GM18511 (cell line): ENCODE data around the gene PAH.

ENCODE experiments used
- ATAC-seq: cut with Tn5 transposase; IDR thresholded peaks from one replicate; pipeline ENCODE4 v1.9.1; 2021; ENCODE audit warnings: mild to moderate bottlenecking, moderate library complexity; ENCODE audit not compliant: unreplicated experiment

Gene PAH

DNA sequence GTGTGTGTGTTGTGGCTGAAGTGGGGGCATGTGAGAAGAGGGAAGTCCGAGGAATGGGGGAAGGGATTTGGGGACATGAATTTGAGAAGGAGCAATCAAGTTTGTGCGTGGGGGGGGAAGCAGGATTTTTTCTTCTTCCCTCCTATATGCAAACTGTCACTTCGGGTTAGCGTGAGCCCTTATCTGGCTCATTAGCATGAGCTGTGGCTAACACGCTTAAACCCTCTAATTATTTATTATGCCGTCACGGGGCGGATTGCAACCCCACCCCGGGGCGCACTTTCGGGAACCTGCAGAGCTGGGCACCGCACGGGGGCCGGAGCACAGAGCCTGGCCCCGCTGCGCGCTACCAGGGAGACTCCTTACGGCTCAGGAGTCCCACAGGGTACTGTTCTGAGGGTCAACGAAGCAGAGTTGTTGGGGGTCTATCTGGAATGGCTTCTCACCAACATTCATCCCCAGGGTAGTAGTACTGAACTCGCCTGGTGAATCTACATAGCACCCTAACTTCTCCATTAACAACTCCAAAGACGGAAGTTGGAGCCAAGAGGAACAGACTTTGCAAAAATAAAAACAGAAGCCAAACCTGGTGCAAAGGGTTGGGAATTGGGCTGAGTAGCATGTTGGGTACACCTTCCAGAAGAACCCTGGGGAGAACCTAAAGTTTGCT lies 34.0 kb upstream of the PAH start:
- ATAC-seq, result no peak

DNA sequence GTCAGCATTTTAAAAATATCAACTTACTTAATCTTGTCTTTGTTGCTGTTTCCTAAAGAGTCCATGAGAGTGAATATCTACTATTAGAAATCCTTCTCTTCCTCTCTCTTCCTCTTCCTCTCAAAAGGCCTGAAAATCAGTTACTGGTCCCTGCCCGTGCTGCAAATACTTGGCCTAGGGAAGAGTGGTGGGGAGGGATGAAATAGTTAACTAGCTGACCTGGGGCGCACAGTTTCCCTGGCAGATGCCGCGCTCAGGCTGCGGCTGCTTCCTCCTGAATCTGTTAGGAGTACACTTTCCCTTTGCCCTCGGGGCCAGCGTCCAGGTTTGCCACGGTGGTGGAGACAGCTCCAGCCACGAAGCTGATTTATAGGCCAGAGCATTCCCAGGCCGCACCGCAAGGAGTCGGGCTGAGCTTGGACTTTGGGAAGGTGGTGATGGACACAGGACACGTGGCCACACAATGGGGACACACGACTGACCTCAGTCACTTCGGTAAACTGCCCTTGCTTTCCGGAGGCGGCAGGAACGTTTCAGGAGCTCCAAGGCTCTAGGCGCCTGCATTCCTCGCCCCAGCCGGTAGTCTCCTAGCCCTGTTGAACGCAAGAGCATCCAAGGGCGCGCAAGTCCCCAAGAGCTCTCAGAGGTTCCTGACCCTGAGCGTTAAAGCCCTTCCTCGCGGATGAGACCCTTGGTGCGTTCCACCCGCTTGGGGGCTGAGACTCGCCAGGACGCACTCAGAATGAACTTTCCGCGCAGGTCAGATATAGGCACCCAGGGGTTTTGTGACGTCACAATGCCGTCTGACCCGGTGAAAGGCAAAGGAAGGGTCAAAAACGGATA lies 33.3 kb upstream of the PAH start:
- ATAC-seq, result no peak

DNA sequence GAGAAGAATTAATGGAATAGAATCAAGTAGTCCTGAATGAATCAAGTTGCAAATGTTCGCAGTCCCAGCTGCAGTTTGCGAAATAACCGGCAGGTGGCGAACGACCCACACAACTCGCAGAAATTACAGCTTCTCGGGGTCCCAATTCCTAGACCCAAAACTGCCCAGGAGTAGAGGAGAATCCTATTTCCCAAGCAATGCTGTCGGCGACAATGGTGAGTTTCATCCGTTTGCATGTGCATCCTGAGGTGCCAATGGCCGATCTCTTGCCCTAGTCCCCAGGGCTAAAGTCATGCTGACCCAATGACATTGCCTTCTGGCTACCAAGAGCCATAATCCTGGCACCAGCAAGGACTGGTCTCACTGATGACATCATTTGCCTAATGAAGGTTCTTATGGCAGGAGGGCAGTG lies 31.9 kb upstream of the PAH start:
- no peak for ATAC-seq

DNA sequence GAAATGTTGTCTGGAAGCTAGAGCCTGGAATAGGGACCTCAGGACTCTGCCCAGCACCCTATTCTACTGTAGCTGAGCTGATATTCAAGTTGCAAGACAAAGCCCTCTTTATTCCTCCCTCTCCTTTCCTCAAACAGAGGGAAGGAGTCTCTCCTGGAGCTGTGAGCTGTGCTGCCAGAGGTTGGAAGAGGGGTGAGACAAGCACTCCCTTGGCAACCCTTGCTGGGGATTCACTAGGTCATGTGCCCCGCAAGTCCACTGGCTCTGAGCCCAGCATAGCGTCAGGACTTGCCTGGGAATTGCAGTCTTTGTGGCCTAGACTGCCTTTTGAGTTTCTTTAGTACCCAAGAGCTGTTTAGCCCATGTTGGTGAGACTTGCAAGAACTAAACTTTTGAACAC lies 29.0 kb upstream of the PAH start:
- no peak for ATAC-seq

DNA sequence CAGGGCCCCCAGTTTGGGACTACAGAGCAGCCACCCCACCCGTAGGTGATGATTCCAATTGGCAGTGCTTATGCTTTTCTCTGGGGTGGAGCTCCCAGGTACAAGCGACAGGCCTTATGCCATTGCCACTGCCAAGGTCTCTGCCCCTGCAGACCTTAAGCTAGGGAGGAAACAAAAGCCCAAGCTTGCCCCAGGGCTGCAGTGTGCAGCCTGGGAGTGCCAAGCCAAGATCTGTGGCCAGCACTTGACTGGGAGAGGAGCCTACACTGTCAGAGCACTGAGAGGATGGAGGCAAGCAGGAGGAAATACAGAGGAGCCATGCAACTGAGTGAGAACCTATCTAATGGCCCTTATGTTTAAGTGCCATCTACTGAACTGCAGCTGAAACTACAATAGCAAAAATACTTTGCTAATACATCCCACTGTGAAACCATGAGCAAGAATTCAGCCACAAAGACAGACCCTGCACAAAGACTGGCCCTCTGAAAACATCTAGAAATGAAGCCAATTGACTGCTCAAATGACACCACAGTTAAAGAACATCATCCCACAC lies 22.7 kb upstream of the PAH start:
- no peak for ATAC-seq

DNA sequence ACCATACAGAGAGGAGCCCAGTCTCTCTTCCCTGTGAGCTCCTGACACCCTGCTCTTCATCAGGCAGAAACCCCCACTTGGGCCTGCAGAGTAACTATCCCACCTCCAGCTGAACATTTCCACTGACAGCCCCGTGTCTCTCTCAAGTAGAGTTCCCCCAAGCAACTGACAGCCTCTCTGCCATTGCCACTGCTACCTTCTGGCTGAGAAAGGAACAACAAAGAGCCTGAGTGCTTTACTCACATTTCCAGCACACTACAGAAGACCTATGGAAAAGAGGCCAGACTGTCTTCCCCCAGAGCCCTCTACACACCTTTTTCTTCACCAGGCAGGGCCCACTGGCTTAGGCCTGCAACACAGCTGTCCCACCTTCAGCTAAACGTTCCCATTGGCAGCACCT lies 22.0 kb upstream of the PAH start:
- no peak for ATAC-seq

DNA sequence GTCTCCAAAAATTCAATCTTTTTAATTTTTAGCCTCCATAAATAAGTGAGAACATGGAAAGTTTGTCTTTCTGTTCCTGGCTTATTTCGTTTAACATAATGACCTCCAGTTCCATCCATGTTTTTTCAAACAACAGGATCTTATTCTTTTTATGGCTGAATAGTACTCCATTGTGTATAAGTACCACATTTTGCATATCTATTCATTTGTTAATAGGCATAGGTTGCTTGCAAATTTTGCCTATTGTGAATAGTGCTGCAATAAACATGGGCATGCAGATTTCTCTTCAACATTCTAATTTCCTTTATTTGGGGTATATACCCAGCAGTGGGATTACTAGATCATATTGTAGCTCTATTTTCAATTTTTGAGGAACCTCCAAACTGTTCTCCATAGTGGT lies 16.1 kb upstream of the PAH start:
- ATAC-seq, result no peak

DNA sequence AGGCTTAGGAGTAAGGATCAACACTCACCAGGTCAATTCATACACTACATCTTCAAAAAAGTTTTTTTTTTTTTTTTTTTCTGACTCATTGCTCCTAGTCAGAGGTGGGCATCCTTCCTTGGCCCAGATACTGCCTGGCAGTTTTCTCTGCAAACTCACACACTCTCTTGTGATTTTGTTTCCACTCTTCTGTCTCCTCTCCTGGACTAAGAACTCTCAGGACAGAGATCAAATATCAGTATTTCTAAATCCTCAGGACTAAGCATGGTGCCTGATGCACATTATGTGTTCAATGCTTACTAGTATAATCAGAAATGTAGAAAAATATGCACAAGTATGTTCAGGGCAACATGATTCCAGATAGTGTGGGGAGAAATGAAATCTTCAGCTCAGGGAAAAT lies 10.2 kb upstream of the PAH start:
- no peak for ATAC-seq

DNA sequence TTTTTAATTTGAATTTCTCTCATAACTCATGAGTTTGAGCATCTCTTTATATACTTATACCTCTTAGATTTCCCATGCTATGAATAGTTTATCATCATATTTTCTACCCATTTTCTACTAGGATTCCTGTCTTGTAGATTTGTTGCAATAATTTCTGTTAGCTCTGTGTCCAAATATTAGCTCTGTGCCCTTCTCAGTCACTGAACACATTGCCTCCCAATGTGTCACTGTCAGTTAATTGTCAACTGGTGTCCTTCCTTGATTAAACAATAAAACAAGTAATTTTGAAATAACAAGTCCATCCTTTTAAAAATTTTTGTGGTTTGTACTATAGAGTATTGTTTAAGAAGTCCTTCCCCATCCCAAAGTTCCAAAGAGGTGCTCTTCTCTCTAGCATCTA lies 4.2 kb upstream of the PAH start:
- no peak for ATAC-seq

DNA sequence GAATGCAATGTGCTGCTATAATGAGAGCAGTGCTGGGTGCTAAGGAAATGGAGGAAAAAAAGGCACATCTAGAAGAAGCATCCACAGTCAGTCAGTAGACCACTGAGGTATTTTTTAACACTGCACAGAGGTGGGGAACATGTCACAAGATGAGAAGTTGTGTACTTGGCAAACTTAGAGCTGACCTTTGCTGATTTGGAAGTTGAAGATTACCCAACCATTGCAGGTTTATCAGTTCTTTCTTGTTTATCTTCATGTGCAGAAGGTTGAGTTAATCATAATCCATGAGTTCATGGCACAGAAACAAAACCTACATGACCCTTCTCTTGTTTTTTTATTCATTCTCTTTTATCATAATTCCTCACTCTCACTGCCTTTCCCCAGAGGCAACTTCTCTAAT lies 3.2 kb upstream of the PAH start:
- no peak for ATAC-seq

DNA sequence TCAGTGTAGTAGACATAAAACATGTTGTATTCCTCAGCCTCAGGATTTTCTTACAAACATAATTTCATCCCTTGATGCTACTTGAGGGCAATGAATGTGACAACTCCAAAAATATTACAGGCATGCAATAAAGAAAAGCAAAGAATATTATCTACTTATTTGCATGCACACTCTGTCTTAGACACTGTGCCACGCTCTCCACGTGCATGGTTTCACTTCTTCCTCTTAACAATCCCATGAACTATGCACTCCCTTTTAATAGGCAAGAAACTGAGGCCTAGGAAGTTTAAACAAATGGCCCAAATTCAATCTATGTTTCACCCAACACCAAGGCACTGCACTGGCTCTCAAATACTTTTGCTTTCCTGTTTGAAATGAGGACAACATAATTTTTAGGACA lies 1.8 kb upstream of the PAH start:
- no peak for ATAC-seq

DNA sequence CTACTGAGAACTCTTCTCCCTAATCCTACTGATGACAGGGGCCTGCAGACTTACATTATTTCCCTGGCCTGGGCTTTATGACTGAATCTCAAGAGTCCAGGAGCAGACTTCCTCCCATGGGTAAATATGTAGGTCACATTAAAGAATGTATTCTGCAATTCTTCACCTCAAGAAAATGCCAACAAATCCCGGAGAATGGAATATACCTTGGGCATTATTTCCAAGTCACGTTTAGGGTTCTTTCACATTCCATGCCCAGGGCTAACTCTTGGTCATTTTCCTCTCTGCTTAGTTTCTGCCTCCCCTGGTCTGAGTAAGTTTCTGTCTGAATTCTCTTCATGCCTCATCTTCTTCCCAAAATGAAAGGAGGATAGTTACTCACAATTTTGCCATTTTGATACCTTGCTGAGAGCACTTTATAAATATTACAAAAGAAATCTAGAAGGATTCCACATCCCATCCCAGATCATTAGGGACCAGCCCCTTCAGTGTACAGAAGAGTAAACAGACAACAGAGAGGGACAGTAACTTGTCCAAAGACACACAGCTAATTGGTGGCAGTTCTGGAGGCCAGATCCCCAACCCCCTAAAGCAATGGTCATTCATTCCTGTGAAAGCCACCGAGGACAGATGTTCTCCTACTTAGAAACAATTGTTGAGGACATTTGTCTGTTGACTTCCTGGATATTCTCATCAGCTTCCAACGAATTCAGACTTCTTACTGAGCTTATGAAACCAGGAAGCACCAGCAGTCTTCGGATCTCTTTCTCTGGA lies 605 bp downstream of the PAH start:
- no peak for ATAC-seq

DNA sequence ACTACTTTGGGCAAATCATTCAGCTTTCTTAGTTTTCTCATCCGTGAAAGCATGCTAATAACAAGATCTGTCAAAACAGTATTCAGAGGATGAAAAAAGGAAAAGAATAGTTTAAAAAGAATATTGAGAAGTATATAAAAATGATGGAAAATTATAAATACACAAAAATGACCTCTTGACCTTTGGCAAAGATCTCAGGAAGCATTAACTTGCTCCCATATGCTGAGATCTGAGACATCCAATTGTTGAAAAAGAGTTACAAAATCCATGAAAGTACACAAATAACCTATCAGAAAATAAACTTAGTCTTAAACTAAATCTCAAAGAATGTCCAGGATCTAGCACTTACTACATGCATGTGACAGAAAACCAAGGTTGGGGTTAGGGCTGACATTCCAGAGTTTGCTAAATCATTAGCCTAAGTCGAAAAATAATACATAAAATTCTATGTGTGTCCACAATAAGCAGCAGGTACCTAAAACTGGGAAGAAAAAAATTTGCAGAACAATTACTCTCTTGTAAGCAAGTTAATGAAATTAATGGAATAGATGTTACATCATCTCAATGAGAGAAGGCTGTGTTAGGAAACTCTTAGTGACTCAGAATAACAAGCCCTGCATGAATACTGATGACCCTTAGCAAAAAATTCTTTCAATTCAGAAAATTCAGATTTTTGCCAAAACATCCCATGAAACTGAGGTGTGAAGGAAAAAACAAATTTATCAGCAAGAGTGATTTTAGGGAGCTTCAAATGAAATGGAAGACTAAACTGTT lies 3.4 kb downstream of the PAH start:
- no peak for ATAC-seq

DNA sequence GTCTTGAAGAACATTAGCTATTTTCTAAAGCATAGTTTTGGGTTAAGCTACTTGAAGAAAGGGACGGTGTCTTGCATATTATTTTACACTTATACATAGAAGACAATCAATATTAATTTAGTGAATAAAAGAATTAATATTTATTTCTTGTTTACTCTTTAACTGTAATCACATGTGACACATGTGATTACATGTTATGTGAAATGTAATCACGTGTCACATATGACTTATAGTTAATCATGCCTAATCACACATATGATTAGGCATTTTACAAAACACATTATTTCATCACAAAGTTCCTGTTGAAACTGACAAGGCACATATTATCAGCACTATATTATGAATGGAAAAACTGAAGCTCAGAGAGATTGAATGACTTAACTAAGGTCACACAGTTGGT lies 4.8 kb downstream of the PAH start:
- ATAC-seq, result no peak

DNA sequence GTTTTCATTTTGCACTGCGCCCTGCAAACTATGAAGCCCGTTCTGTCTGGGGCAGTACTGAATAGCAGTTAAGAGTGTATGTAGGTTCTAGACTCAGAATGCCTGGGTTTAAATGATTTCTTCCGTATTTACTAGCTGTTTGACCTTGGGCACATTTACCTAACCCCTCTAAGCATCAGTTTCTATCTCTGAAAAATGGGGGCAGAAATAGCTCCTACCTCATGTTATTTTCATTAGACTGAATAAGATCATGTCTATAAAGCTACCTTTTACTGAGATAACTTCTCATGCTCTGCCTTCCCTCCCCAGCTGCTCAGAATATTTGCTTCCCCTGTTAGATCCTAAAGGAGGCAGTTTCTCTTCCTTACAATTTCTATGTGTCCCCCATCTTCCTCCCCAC lies 5.7 kb downstream of the PAH start:
- ATAC-seq, result no peak

DNA sequence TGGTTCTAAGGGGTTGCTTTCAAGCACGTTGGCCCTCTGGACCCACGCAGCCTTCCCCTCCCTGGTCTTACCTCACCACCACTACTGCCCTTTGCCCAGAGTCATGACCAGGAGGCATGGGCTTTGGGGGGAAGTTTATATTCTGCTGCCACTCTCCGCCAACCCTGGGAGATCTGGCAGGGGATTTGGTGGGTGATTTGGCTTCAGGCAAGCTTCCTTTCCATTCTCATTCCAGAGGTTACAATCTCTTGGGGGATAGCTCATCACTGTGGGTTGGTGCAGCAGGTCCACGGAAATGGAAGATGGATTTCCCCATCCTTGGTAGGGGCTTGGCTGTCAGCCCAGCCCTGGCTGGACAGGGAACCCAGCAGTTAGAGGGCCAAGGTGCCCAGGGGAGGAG lies 6.3 kb downstream of the PAH start:
- ATAC-seq, result no peak

DNA sequence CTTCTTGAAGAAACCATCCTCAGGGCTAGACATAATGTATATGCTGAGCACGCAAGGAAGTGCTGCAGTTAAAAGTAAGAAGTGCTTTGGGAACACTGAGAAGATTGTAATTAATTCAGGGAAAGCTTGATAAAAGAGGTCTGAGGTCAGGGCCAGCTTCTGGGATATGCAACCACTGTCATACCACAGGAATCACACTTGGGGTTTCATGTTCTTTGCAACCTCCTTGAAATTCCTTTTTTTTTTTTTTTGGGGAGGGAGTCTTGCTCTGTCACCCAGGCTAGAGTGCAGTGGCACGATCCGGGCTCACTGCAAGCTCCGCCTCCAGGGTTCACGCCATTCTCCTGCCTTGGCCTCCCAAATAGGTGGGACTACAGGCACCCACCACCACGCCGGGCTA lies 6.9 kb downstream of the PAH start:
- no peak for ATAC-seq

DNA sequence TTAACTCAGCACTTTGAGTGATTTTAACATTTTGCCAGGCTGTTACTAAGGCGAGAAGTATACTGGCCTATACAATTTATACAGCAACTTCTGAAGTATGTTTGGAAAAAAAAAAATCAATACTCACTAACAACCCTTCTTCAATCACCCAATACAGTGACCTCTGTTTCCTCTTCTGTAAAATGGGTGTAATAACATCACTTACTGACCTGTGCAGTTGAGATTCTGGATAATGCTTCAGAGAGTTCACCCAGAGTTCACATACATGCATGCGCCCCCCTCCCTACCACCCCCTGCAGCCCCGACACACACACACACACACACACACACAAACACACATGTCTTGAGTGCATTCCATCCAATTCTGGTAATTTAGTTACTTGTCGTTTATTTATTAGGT lies 9.1 kb downstream of the PAH start:
- no peak for ATAC-seq

DNA sequence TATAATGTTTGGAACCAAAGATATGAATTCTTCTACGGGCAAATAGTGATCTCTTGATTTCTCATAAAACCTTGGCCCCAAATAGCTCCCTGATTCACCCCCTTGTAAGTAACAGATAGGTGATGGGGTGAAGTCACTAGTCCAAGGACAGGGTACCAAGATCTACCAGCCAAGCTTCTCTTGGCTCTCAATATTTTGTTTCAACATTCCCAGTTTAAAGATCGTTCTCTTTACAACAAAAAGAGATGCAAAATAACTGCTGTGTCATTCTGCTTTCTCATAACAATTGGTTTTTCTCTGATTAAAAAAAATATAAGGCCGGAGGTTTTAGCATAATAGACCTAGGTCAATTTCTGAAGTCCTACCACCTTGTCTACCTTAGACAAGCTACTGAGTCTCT lies 11.8 kb downstream of the PAH start:
- ATAC-seq, result no peak

DNA sequence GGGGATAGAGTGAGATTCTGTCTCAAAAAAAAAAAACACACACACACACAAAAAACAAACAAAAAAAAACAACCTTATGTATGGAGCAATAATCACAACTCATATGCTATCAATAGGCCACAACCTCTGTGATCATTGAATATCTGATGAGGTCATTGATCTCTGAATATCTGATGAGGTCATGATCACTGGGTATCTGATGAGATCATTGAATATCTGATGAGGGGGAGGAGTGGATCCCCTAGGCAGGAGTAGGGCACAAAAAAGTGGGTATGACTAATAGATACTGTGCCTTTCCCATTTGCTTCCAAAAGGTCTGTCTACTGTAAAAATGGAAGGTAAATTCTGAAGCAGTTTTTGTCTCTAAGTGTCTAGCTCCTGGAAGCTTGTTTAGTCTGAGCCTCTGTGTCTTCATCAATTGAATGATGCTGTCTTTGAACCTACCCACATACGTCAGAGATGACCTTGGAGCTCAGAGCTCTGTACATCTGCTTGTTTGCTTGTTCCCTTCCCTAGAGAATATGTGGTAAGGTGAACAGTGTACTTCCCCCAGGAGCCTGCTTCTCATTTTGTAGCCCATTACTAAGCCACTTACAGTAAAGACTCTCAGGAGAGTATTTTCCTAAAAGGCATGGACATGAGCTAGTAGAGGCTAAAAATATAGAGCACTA lies 13.6 kb downstream of the PAH start:
- no peak for ATAC-seq
